ENCODE data around the gene FAM118A.
A peak's percentile ranks its signal among the peaks of the same experiment; 100 is the strongest.

The FAM118A gene

GRCh38 chr22:45335854-45336522, 26.3 kb downstream of the FAM118A start:
- ChIA-PET POLR2A (interaction anchor here (0.7 to 1.3 kb wide), 3 partner anchors 27 to 78 kb away, joined by 4 read pairs; no protein-coding TSS in a partner anchor), CTCF (interaction anchor here (0.7 to 1.5 kb wide), 13 partner anchors 9 to 99 kb away, joined by 3 to 5 read pairs (median 3); partner anchors contain the start of genes FAM118A, RIBC2 and SMC1B)
- Histone ChIP-seq H3K4me3 (ENCODE audit: control insufficient read depth in 1 of 7, extremely low read depth in 1 of 7, insufficient read depth in 4 of 7, low read depth in 2 of 7, low read length in 6 of 7) (peak overlapping the region in 2 of 7 experiments; percentile 13 to 57), H3K27ac (ENCODE audit: insufficient read depth in 1 of 2, low read depth in 1 of 2, low read length in 2 of 2, poor library complexity in 1 of 2, severe bottlenecking in 2 of 2) (peak overlapping the region; percentile 84 to 87), H3K27me3 (replicated peaks in 2 of 5; ENCODE audit: control insufficient read depth in 4 of 5, insufficient read depth in 5 of 5, low read length in 4 of 5) (no peaks in the 10 kb centered on the region), H3K9me3 (ENCODE audit: control extremely low read depth in 1 of 5, control insufficient read depth in 4 of 5, insufficient read depth in 2 of 5, low read depth in 1 of 5, low read length in 4 of 5) (no peaks in the 10 kb centered on the region), H3K36me3 (ENCODE audit: control insufficient read depth in 4 of 4, insufficient read depth in 4 of 4, low read length in 3 of 4) (peaks cover 7 to 51% (median 24%) of the 10 kb centered on the region in 4 experiments), H3K4me1 (ENCODE audit: control extremely low read depth in 1 of 4, control insufficient read depth in 4 of 4, insufficient read depth in 4 of 4, low read length in 3 of 4) (peaks cover 2 to 43% (median 18%) of the 10 kb centered on the region in 4 experiments)
- DNase-seq: peak in 2 of 3 donors; percentile 48 to 69
- WGBS (ENCODE audit: insufficient coverage): 87% methylated on average over 18 of the region's 29 CpGs

DNA sequence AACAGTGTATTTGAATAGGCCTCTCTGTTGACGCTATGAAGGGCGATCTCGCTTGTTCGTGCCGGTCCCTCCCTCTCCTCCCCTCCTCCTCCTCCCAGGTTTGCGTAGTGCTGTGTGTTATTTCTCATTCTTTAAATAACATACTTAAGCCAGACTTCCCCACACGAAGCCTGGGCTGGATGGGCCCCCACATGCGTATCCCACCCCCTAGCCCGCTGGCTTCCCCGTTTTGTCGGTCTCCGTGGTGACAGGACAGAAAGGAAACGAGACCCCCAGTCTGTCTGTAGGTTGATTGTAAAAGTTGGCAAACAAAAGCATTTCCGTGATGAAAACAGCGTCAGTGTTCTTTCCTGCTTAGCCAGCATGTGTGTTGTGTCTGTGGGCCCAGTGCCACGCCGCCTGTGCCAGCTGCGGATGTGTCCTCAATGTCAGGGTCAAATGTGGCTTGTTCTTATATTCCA, 27.3 kb downstream of the FAM118A start:
- ChIA-PET POLR2A (interaction anchor here (0.6 to 0.7 kb wide), 3 partner anchors 11 to 96 kb away, joined by 3 to 5 read pairs (median 4); no protein-coding TSS in a partner anchor), CTCF (interaction anchor here (1.0 to 1.3 kb wide), 5 partner anchors 10 to 61 kb away, joined by 3 to 5 read pairs (median 3); partner anchors contain the start of gene FAM118A)
- Histone ChIP-seq H3K9me3 (ENCODE audit: control extremely low read depth in 1 of 5, control insufficient read depth in 4 of 5, insufficient read depth in 2 of 5, low read depth in 1 of 5, low read length in 4 of 5) (no peaks in the 10 kb centered on the region), H3K4me1 (ENCODE audit: control extremely low read depth in 1 of 4, control insufficient read depth in 4 of 4, insufficient read depth in 4 of 4, low read length in 3 of 4) (peaks cover 2 to 51% (median 21%) of the 10 kb centered on the region in 4 experiments), H3K27ac (ENCODE audit: insufficient read depth in 1 of 2, low read depth in 1 of 2, low read length in 2 of 2, poor library complexity in 1 of 2, severe bottlenecking in 2 of 2) (peak overlapping the region; percentile 84 to 87), H3K36me3 (ENCODE audit: control insufficient read depth in 4 of 4, insufficient read depth in 4 of 4, low read length in 3 of 4) (peaks cover 6 to 50% (median 20%) of the 10 kb centered on the region in 4 experiments), H3K4me3 (ENCODE audit: control insufficient read depth in 1 of 7, extremely low read depth in 1 of 7, insufficient read depth in 4 of 7, low read depth in 2 of 7, low read length in 6 of 7) (peak overlapping the region in 3 of 7 experiments; percentile 28 to 57 (median 46)), H3K27me3 (replicated peaks in 2 of 5; ENCODE audit: control insufficient read depth in 4 of 5, insufficient read depth in 5 of 5, low read length in 4 of 5) (no peaks in the 10 kb centered on the region)
- DNase-seq: peak; percentile 90 to 98 (median 92)
- 0% methylated on average over 3 of the region's 18 CpGs for whole genome bisulfite sequencing (ENCODE audit: insufficient coverage)

GRCh38 chr22:45337536-45337935, 27.8 kb downstream of the FAM118A start:
- Histone ChIP-seq H3K4me3 (ENCODE audit: control insufficient read depth in 1 of 7, extremely low read depth in 1 of 7, insufficient read depth in 4 of 7, low read depth in 2 of 7, low read length in 6 of 7) (peak overlapping the region in 1 of 7 experiments; percentile 6), H3K4me1 (ENCODE audit: control extremely low read depth in 1 of 4, control insufficient read depth in 4 of 4, insufficient read depth in 4 of 4, low read length in 3 of 4) (peaks cover 2 to 51% (median 21%) of the 10 kb centered on the region in 4 experiments), H3K27me3 (replicated peaks in 2 of 5; ENCODE audit: control insufficient read depth in 4 of 5, insufficient read depth in 5 of 5, low read length in 4 of 5) (no peaks in the 10 kb centered on the region), H3K9me3 (ENCODE audit: control extremely low read depth in 1 of 5, control insufficient read depth in 4 of 5, insufficient read depth in 2 of 5, low read depth in 1 of 5, low read length in 4 of 5) (no peaks in the 10 kb centered on the region), H3K27ac (ENCODE audit: insufficient read depth in 1 of 2, low read depth in 1 of 2, low read length in 2 of 2, poor library complexity in 1 of 2, severe bottlenecking in 2 of 2) (peak overlapping the region; percentile 84 to 87), H3K36me3 (ENCODE audit: control insufficient read depth in 4 of 4, insufficient read depth in 4 of 4, low read length in 3 of 4) (peaks cover under 1 to 47% (median 18%) of the 10 kb centered on the region in 4 experiments)
- CTCF ChIA-PET: interaction anchor here (1.3 kb wide), 1 partner anchor 27 kb away, joined by 3 read pairs; no protein-coding TSS in a partner anchor
- DNase-seq: no peak
- 87% methylated on average over 8 of the region's 9 CpGs for WGBS (ENCODE audit: insufficient coverage)
- POLR2A ChIA-PET: interaction anchor here (0.6 kb wide), 1 partner anchor 96 kb away, joined by 3 read pairs; no protein-coding TSS in a partner anchor

GRCh38 chr22:45338795-45339194, 29.1 kb downstream of the FAM118A start:
- WGBS (ENCODE audit: insufficient coverage): 98% methylated on average over 6 of the region's 7 CpGs
- H3K36me3 ChIP-seq (ENCODE audit: control insufficient read depth in 4 of 4, insufficient read depth in 4 of 4, low read length in 3 of 4): peaks cover 0 to 46% (median 18%) of the 10 kb centered on the region in 4 experiments

DNA sequence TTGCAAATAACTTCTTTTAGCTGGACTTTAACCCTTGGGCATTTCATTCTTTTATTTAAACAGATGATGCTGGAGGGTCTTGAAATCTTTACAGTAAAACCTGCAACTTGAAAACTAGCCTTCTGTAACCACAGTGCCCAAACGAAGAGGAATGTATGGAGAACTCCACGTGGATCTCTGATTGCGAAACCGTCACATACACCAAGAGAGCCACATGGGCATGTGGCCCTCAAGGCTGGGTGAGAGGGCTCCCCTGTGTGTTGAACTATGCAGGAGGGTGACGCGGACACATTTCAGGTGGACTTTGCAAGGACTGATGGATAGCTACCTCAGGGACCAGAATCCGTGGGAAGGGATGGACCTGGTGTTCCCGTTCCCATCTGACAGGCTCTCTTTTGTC, 30.6 kb downstream of the FAM118A start:
- H3K4me3 ChIP-seq (ENCODE audit: control insufficient read depth in 1 of 7, extremely low read depth in 1 of 7, insufficient read depth in 4 of 7, low read depth in 2 of 7, low read length in 6 of 7): no peak overlapping the region
- no peak overlapping the region for H3K27ac ChIP-seq (ENCODE audit: insufficient read depth in 1 of 2, low read depth in 1 of 2, low read length in 2 of 2, poor library complexity in 1 of 2, severe bottlenecking in 2 of 2)
- 89% methylated on average over 8 of the region's 8 CpGs for WGBS (ENCODE audit: insufficient coverage)
- H3K36me3 ChIP-seq (ENCODE audit: control insufficient read depth in 4 of 4, insufficient read depth in 4 of 4, low read length in 3 of 4): peaks cover 0 to 33% (median 13%) of the 10 kb centered on the region in 4 experiments
- CTCF ChIA-PET: no interaction called here
- H3K9me3 ChIP-seq (ENCODE audit: control extremely low read depth in 1 of 5, control insufficient read depth in 4 of 5, insufficient read depth in 2 of 5, low read depth in 1 of 5, low read length in 4 of 5): no peaks in the 10 kb centered on the region
- POLR2A ChIA-PET: no interaction called here
- DNase-seq: no peak
- H3K27me3 ChIP-seq (replicated peaks in 2 of 5; ENCODE audit: control insufficient read depth in 4 of 5, insufficient read depth in 5 of 5, low read length in 4 of 5): no peaks in the 10 kb centered on the region
- H3K4me1 ChIP-seq (ENCODE audit: control extremely low read depth in 1 of 4, control insufficient read depth in 4 of 4, insufficient read depth in 4 of 4, low read length in 3 of 4): peaks cover 2 to 39% (median 21%) of the 10 kb centered on the region in 4 experiments

More at GRCh38 chr22:45338795-45339194, 29.1 kb downstream of the FAM118A start:
- H3K4me3 ChIP-seq (ENCODE audit: control insufficient read depth in 1 of 7, extremely low read depth in 1 of 7, insufficient read depth in 4 of 7, low read depth in 2 of 7, low read length in 6 of 7): no peak overlapping the region
- H3K9me3 ChIP-seq (ENCODE audit: control extremely low read depth in 1 of 5, control insufficient read depth in 4 of 5, insufficient read depth in 2 of 5, low read depth in 1 of 5, low read length in 4 of 5): no peaks in the 10 kb centered on the region
- H3K27ac ChIP-seq (ENCODE audit: insufficient read depth in 1 of 2, low read depth in 1 of 2, low read length in 2 of 2, poor library complexity in 1 of 2, severe bottlenecking in 2 of 2): no peak overlapping the region
- H3K4me1 ChIP-seq (ENCODE audit: control extremely low read depth in 1 of 4, control insufficient read depth in 4 of 4, insufficient read depth in 4 of 4, low read length in 3 of 4): peaks cover 2 to 48% (median 21%) of the 10 kb centered on the region in 4 experiments
- no peaks in the 10 kb centered on the region for H3K27me3 ChIP-seq (replicated peaks in 2 of 5; ENCODE audit: control insufficient read depth in 4 of 5, insufficient read depth in 5 of 5, low read length in 4 of 5)
- ChIA-PET POLR2A (interaction anchor here (0.8 kb wide), 1 partner anchor 63 kb away, joined by 3 read pairs; no protein-coding TSS in a partner anchor), CTCF (interaction anchor here (1.0 to 1.5 kb wide), 2 partner anchors 12 to 21 kb away, joined by 4 to 6 read pairs; no protein-coding TSS in a partner anchor)
- DNase-seq: no peak

- 23% methylated on average over 6 of the region's 6 CpGs for WGBS (ENCODE audit: insufficient coverage)
- Histone ChIP-seq H3K27ac (ENCODE audit: insufficient read depth in 1 of 2, low read depth in 1 of 2, low read length in 2 of 2, poor library complexity in 1 of 2, severe bottlenecking in 2 of 2) (peak overlapping the region; percentile 37 to 59), H3K36me3 (ENCODE audit: control insufficient read depth in 4 of 4, insufficient read depth in 4 of 4, low read length in 3 of 4) (peaks cover 3 to 25% (median 13%) of the 10 kb centered on the region in 4 experiments), H3K27me3 (replicated peaks in 2 of 5; ENCODE audit: control insufficient read depth in 4 of 5, insufficient read depth in 5 of 5, low read length in 4 of 5) (no peaks in the 10 kb centered on the region), H3K4me1 (ENCODE audit: control extremely low read depth in 1 of 4, control insufficient read depth in 4 of 4, insufficient read depth in 4 of 4, low read length in 3 of 4) (peaks cover 2 to 27% (median 13%) of the 10 kb centered on the region in 4 experiments), H3K9me3 (ENCODE audit: control extremely low read depth in 1 of 5, control insufficient read depth in 4 of 5, insufficient read depth in 2 of 5, low read depth in 1 of 5, low read length in 4 of 5) (no peaks in the 10 kb centered on the region), H3K4me3 (ENCODE audit: control insufficient read depth in 1 of 7, extremely low read depth in 1 of 7, insufficient read depth in 4 of 7, low read depth in 2 of 7, low read length in 6 of 7) (no peak overlapping the region)
- peak; percentile 32 to 79 (median 40) for DNase-seq
- ChIA-PET CTCF (interaction anchor here (1.0 to 1.6 kb wide), 5 partner anchors 8 to 93 kb away, joined by 3 to 4 read pairs (median 3); no protein-coding TSS in a partner anchor), POLR2A (no interaction called here)
These were observed 31.8 kb downstream of the FAM118A start for GRCh38 chr22:45341498-45341897.
